Germinal center (tissue), 1 donor: Measurements from ENCODE around the gene MMP2.

Source experiments
- DNase-seq: peaks from one replicate; pipeline ENCODE4 v3.0.0; 2012; ENCODE audit warnings: mixed read lengths, low spot score

MMP2 gene

DNA sequence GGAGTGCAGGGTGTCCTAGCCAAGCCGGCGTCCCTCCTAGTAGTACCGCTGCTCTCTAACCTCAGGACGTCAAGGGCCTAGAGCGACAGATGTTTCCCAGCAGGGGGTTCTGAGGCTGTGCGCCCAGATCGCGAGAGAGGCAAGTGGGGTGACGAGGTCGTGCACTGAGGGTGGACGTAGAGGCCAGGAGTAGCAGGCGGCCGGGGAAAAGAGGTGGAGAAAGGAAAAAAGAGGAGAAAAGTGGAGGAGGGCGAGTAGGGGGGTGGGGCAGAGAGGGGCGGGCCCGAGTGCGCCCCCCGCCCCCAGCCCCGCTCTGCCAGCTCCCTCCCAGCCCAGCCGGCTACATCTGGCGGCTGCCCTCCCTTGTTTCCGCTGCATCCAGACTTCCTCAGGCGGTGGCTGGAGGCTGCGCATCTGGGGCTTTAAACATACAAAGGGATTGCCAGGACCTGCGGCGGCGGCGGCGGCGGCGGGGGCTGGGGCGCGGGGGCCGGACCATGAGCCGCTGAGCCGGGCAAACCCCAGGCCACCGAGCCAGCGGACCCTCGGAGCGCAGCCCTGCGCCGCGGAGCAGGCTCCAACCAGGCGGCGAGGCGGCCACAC is at the start of gene MMP2:
TSS of gene MMP2 (plus strand) at position 372 of the 603 bp plus-strand sequence. CDS start 282 bp downstream, outside the sequence.
- no peak for DNase-seq

DNA sequence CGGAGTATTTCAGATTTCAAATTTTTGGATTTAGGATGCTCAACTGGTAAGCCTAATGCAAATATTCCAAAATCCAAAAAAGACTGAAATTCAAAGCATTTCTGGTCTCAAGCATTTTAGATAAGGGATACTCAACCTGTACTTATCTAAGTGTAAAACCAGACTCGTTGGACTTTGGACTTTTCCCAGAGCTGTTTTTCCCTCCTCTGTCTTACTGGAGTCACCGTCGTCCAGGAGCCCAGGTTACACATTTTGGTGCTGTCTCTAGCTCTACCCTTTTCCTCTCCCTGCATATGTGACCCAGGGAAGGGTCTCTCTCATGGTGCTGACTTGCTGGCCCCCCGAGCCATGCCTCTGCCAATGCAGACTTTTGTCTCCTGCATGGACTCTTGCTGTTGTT is 46.0 kb upstream of the MMP2 start:
- no peak for DNase-seq

DNA sequence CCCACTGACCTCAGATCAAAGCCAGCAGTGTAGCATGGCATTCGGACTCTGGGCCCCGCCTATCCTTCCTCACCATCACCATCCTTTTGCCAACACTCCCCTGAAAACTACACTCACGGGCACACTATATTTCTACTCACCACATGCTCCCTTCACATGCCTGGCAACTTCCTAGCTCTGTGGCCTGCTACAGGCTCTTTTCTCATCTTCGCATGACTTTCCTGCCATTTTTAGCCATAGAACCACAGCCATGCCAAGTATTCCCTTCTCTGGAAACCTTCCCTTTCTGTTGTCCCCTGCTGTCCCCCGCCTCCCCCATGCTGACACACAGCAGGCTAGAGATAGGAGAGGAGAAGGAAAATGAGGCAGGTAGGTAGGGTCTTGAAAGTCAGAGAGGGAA is 45.5 kb upstream of the MMP2 start:
- DNase-seq, result no peak

DNA sequence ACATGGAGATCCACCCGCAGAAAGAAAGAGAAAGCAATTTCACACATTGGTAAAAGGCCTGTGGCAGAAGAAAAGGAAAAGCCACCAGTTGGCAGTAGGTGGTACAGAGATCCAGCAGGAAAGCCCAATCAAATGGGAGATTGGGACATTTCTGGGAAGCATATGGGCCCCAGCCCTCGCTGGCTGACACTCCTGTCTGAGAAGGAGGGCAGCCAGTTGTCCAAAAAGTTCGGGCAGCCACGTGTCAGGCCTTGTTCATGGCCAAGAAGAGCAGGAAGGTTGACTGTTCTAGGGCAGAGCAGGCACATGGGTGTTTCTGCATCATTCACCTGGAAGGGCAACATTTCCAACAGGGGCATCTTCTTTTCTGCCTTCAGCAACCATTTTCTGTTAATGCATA is 45.0 kb upstream of the MMP2 start:
- DNase-seq, result no peak

DNA sequence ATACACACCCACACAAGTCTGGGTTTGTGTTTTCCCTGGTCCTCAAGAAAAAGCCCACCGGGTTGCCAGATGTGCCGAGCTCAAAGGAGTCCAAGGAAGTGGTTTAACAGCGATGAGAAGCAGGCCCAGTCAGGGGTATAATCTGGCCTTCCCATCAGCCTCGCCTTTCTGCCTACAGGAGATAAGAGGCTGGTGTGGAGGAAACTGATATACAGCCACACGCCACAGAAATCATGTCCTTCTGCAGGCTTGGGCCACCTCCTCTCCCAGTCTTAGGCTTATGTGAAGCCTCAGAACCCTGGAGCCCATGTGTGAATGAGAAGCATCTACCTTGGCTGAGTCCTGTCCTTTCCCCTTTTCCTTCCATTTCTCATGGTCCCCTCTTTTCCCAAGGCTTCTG is 43.6 kb upstream of the MMP2 start:
- no peak for DNase-seq

DNA sequence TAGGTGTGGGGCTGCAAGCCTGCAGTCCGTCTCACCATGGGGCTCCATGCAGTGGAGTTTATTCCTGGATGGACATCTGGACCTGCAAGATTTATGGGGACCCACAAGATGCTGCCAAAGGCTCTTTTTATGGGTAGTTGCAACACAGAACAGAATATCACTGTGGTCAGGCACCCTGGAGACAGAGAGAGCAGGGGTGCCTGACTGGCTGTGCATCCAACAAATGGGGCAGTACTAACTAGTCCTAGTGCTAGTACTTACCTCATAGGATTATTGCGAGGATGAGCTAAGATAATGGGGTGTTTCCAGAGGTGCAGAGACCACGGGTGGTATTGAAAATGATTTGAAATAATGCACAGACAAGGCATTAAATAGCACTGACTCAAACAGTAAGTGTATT is 42.4 kb upstream of the MMP2 start:
- no peak for DNase-seq

DNA sequence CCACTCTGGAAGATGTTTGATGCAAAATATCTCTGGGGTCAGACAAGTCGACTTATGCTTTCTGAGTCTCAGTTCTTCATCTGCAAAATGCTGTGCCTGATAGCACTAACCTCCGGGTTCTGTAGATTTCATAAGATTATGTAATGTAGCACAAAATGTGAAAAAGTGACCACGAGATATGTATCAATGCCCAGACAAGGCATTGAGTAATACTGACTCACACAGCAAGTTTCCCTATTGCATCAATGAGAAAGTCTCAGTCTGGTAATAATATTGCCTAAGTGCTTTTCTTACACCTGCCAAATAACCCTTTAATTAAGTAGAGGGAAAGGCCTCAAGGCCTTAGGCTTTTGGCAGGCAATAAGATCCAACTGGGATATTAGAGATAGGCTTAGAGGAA is 41.4 kb upstream of the MMP2 start:
- no peak for DNase-seq

DNA sequence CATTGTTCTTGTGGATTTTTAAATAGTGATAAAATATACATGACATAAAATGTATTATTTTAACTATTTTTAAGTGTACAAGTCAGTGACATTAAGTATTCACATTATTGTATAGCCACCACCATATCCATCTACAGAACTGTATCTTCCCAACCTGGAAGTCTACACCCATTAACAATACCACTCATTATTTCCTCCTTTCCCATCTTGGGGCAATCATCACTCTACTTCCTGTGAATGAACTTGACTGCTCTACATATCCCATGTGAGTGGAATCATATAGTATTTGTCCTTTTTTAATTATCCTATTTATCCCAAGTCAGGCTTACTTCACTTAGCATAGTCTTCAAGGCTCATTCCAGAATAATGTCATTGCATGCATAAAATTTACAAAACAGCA is 40.7 kb upstream of the MMP2 start:
- DNase-seq, result no peak

DNA sequence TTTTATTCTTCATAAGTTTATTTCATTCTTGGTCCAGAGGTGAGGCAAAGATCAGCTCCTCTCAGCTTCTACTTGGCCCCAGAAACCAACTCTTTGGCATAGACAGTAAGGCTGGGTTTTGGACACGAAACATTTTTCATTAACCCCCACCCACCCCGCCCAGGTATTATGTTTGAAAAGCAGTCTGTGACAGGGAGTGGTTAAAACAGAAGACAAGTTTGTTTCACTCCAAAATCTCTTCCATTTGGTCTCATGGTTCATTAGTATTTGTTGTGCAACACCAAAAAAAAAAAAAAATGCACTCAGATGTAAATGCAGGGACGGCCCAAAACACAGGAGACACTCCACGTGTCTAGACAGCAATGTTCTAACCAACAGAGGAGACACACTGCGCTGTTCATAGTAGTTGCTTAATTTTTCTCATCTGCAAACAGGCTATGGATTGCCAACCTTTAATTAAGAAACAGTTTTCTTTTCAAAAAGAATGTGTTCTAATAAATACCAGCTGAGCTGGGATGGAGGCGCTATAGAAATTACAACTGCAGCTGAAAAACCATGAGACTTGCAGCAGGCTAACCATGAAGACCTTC is 39.8 kb upstream of the MMP2 start:
- DNase-seq, result no peak

DNA sequence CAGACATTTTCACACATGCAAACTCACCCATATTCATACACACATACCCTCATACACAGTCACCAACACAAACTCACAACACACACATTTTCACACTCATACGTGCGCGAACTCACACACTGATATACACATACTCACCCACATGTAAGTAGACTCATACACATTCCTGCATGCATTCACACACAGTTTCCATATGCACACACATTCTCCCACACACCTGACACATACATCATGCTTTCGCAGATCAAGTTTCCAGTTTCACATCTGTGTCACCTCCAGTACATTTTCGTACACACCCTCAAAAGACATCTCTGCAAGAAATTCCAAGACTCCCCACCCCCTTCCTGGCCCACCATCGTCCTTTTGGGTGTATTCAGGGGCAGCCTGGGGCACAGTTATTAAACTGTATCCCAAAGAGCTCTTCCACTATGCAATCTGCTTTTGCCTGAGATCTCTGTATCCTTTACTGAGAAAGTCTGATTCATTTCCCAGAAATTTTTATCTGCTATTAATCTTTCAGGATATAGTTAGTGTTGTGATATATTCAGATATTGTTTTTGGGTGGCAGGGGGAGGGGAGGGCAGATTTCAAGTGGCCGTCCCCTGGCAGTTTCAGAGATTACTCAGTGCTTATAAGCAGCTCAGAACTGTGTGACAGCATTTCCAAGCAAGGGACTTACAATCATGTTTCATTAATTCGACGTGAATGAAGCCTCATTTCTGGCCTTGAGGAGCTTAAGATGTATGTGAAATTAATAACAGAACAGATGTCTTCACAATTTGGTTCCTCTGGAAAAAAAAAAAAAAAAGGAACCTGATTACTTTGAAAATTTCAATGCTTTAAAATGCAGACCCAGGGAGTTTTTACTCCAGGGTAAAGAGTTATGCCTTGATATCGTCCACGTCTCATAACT is 35.3 kb upstream of the MMP2 start:
- DNase-seq, result no peak

DNA sequence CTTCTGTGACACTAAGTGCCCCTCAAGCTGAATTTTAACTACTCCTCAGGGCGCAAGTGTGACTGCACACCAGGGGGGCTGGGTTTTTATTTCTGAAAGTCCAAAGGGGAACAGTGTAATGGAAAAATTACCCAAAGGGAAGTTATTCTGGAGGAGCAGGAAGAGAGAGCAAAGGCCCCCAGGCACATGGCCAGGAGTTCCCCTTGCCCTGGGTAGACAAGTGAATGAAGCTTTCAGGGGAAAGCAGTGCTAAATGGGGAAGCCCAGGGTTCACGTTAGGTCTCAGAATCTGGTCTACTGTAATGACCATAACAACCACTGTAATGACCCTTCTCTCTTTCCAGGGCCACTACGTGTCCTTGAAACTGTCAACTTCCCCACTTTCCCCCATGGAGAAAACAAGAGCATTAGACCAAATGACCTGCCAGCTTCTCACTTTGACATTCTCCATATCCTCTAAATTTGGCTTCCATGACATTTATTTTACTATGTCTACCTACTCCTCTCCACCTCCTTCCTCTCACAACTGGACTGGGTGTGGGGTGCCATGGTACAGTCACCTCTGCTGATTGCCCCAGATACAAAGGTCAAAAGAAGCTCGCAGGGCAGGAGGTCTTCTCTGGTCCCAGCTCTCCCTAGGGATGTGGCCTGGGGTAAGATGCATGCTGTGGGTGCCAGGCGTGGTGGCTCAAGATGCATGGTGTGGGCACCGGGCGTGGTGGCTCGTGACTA is 34.1 kb upstream of the MMP2 start:
- DNase-seq, result no peak

DNA sequence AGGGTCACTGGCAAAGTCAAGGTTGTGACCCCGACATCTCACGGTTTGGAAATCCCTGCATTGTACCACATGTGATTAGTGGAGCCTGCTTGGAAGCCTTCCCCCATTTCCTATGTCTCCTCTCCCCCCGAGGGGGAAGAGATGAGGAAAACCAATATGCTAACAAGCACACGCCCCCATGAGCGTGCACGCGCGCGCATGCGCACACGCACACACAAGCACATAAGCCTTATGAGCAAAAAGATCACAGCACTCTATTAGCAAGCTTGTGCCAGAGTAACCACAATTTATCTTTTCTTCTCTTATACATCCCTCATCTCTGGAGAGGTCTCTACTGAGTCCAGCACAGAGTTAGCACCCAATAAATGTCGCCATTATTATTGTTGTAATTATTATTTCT is 31.8 kb upstream of the MMP2 start:
- DNase-seq, result no peak

DNA sequence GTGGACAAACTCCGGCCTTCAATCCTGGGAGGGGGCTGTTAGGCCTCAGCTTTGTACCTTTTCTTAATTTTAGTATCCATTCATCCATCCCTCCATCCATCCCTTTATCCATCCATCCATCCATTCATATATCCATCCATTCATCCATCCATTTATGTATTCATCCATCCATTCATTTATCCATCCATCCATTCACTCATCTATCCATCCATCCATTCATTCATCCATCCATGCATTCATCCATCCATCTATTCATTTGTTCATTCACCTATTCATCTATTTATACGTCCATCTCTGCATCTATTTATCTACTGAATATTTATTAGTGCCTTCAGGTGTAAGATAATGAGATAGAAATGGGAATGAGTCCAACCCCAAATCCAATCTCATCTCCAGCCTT is 26.0 kb upstream of the MMP2 start:
- no peak for DNase-seq

DNA sequence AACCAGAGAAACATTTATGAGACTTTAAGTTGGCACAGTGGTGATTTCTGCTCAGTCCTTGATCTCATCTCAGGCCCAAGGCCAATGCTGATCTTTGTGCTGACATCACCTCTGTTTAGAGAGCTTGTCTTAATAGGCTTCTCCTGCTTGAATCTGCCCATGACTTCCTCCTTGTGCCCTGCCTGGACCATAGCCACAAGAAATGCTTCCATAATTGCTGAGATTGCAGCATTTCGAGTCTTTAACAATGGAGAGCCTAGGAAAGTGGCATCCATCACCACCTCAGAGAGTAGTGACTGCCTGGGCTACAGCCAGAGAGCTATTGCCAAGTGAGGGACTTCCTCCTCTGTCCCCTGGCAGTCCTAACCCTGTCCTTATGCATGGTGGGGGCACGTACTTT is 25.1 kb upstream of the MMP2 start:
- no peak for DNase-seq

DNA sequence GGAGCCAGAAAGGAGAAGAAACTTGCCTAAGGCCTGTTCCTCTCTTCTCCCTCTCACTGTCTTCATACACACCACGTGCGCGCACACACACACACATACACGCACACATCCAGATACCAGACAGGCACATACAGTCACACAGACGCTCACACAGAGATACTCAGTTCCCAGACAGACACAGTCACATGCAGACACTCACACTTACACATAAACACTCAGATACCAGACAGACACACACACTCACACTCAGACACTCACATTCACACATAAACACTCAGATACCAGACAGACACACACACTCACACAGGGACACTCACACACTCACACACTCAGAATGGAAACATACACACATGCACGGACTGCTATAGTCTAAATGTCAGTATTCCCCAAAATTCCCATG is 24.1 kb upstream of the MMP2 start:
- DNase-seq, result no peak

DNA sequence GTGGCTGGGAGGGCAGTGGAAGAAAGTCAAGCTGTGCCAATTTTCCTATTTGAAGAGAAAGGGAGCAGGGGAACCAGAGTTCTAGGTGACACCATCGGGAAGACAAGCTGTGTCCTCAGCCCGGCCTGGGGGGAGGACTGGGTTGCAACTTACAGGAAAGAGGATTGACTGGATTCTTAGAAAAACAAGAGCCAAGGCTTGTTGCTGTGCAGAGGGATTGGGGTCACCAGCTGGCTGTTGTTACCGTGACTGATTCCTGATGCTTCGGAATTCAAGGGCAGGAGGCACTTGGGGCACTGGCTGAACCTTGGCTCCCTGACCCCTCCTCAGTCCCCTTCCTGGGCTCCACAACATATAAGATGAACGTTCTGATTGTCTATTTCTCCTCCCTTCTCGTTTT is 16.8 kb upstream of the MMP2 start:
- no peak for DNase-seq

DNA sequence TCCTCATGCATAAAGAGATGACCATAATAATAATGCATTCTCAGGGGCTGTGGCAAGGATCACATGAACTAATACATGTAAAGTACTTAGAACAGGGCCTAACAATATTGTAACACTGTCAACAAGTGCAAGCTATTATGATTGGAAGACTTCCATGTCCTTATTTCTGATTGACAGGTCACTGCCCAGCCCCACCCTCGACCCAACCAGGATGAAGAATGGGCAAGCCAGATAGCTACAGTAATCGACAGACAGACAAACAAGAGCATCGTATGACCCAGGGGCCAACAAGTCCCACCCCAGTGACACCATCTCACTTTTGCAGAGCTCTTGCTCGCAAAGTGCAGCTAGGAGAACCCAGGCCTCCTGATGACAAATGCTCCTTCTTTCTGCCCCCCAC is 14.6 kb upstream of the MMP2 start:
- no peak for DNase-seq

DNA sequence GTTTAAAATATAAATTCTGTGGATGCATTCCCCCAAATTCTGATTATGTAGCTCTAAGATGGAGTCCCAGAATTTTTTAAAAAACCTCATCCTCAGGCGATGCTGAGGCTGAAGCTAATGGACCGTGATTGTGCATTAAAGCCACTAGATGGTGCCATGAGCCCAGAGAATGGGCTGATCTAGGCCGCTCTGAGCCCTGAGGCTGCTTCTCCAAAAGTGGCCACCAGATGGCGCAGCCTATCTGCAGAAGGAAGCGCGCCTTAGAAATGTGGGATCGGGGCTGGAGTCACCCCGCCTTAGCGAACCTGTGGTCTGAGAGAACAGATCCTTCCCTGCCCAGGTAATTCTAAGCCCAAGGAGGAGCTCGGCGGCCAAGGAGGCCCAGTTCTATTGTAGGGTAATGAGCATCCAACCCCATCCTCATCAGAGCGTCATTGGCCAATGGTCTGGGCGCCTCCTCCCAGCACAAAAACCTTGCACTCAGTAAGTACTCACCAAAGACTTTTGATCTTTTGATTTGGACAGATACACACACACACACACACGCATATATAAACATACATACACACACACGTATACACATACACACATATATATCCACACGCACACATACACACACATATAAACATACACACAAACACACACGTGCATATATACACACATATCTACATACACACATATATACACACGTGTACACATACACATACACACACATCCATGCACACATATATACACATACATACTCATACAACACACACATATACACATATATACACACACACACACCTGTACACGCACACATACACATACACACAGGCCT is 13.7 kb upstream of the MMP2 start:
- DNase-seq, result peak; percentile 80

DNA sequence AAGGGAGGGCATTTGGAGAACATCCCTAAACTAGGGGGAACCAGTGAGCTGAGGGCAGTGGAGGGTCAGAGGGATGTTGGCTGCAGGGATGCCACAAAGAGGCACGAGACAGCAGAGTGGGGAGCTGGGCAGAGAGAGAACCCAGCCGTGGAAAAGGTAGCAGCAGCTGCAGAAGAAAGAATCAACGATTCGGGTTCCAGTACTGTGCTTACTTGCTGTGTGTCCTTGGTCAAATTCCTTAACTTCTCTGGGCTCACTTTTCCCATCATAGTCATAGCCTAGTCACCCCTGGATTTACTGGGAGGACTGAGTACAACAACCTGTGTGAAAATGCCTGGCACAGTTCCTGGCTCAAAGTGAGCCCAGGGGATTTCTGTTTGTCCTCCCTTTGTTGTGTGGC is 12.8 kb upstream of the MMP2 start:
- DNase-seq, result no peak

DNA sequence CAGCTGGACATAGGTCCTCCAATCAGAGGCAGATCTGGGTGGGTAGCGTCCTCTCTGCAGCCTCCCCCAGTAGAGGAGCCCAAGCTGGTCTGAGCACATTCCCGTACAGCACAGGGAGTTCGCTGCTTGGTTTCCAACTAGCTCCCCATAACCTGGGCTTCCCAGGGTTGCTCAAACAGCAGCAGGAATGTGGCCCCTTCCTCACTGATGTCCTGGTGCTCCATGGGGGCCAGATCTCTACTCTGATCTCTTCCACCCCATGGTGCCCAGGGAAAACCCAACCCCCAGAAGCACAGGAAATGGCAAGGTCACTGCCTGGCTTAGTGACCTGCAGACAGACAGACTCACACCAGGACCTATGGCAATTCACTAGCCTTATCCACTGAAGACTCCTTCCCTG is 11.1 kb upstream of the MMP2 start:
- DNase-seq, result no peak

DNA sequence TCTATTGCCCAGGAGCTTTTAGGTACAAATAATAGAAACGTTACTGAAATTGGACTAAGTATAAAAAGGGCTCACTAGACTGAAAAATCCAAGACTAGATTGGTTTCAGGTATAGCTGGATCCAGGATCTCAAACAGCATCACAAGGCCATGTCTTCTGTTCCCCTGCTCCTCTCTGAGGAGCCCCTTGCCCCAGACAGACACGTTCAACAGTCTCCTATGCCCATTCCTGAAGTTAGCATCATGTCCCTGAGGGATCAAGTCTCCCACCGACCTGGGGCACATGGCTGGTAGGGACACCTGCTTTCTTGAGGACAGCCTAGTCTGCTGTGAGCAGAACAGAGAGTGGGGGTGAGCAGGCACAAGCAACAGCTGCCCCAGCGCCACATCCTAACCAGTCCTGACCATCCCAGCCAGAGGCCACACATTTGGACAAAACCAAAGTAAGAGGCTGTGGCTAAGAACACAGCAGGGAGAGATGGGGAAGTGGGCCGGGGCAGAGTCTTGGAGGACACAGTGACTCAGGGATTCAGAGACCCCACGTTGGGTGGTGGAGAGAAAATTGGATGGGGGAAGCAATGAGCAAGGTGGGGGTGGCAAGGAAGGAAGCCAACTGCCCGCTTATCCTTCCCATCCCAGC is 10.5 kb upstream of the MMP2 start:
- DNase-seq, result no peak
